Right renal cortex interstitium (tissue), 3 donors: ENCODE data around the gene TMEM200C. TPM values are rescaled to one million over a fixed set of nuclear protein-coding genes. Genes with fewer than 3 reads are reported as not detected.

Experiments used
- DNase-seq, 3 donors: peaks; one replicate each; pipeline ENCODE4 v3.0.0-alpha.2; 2013; ENCODE audit warnings: low read depth in 3 of 3, low spot score in 2 of 3
- polyA plus RNA-seq, 3 donors: library from polyadenylated mRNA; unstranded; fragments of 120-200 nt; gene quantifications; one replicate each; pipeline ENCODE4 v1.2.1, GENCODE V29; 2013; ENCODE audit not compliant: insufficient read length in 3 of 3

Gene TMEM200C
- 1 to 10 TPM in 2 of 3 donors, under 1 TPM in 1; 0.98 to 1.2 (median 1.1) TPM for polyA plus RNA-seq

DNA sequence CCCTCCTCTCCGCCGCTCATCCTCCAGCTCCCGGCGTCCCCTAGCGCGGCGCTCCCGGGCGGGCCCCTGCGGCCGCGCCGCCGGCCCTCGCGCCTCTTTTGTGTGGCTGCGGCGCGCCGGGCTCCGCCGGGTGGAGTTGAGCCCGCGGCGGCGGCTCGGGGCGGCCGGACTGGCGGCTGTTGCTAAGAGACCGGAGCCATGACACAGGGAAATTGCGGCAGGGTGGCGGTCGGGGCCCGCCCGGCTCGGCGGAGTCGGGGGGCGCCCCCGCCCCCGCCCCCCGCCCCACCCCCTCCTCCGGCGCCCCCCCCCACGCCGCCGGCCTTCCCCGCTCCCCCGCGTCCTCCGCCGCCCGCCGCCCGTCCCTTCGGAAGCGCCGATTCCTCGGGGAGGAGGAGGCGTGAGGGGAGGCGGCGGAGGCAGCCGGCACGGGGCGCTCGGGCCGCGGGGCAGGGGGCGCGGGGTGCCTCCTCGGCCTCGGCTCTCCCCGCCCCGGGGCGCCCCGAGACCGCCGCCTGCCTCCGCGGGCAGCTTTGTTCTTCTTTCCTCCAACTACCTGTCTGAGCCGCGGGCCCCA, at the start of gene TMEM200C:
Gene TMEM200C, minus strand, starts transcription at position 224 of the 577 bp plus-strand sequence. CDS start 3,459 bp downstream, outside the sequence.
- DNase-seq, result no peak

DNA sequence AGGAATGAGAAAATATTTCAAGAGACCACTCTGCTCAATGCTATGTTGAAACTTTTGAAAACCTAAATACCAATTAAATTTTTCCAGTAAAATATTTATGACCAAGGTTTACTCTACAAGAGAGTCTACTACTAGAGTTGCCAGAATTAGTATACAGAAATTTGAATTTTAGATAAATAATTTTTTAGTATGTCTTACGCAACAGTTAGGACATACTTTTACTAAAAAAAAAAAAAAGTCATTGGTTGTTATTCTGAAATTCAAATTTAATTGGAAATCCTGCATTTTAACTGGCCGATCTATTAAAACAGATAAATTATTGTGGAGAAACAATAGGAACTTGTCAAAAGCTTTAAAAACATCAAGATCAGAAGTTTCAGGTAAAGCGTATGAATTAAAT, 49.1 kb upstream of the TMEM200C start:
- DNase-seq, result no peak

DNA sequence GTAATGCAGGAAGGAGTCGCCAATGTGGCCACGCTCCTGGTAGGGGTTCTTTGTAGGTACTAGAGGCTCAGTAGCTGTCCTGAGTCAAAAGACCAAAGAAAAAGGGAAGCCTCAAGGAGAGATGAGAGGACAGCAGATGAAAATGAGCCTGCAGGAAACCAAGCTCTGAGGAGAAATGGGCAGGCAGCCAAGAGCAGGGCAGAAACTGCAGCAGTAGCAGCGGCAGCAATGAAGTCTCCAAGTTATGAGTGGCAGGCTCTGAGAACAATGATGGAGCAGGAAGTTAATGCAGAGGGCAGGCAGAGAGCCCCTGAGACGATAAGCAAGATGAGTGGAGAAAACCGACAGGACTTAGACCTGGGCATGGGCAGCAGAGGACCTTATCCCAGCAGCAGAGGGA, 48.2 kb upstream of the TMEM200C start:
- no peak for DNase-seq

DNA sequence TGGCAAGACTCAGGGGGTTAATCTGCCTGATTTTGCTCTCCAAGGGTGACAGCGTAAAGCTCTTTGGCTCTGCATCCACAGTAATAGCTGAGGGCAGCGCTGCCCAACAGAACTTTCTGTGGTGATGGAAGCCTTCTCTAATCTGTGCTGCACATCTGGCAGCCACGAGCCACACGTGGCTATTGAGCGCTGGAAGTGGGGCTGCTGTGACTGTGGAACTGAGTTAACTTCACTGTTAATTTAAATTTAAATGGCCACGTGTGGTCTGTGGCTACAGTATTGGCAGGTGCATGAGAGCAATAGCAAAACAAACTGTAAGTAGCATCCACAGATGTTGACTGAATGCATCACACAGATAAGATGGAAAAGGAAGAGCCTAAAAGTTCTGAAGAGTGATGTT, 47.3 kb upstream of the TMEM200C start:
- DNase-seq, result no peak

- DNase-seq, result no peak
Measured at GRCh38 chr18:5941890-5942289, 46.6 kb upstream of the TMEM200C start.

- no peak for DNase-seq
Measured at GRCh38 chr18:5939801-5940667, 44.7 kb upstream of the TMEM200C start.

DNA sequence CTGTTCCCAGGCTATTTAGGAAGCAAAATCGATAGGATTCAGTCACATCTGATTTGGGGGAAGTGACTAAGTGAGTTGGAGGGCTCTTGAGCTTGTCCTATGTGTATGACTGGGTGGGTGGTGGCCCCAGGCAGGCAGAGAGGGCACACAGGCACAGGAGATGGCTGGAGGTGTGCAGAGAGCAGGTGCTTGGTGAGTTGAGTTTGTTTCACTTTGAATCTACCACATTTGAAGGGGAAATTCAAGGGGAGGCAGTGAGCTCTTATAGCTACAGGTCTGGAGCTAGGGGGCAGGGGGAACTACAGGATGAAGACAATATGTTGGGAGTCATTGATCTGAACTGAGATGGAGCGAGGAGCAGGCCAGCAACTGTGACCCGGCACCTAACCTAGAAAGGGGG, 42.5 kb upstream of the TMEM200C start:
- DNase-seq, result no peak

- no peak for DNase-seq
Measured at GRCh38 chr18:5937121-5937520, 41.8 kb upstream of the TMEM200C start.

- DNase-seq, result no peak
Measured at GRCh38 chr18:5930789-5931188, 35.5 kb upstream of the TMEM200C start.

DNA sequence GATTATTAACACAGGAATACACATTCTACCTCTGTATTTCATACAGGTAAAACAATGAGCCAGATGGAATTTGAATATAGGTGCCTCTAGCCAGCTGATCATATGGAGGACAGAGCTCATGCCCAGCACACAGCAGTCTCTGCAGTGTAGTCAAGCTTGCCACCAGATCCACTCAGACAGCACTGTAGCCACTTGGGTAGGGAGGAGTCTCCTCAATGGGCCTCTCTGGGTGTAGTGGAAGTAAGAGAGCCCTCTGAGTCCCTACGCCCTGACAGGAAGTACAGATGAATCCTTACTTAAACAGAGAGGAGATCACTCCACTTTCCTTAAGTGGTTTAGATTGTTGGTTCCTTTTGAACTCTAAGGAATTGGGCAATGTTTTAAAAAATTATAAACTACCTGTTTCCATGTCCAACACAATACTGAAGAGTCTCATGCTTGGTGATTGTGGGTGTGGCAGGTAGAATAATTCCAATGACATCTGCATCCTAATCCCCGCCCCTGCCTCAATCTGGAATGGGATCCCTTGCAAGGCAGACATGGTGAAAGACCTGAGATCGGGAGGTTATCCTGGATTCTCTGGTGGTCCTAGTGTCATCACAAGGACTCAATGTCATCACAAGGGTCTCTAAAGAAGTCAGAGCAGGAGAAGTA, 23.0 kb upstream of the TMEM200C start:
- DNase-seq, result no peak

DNA sequence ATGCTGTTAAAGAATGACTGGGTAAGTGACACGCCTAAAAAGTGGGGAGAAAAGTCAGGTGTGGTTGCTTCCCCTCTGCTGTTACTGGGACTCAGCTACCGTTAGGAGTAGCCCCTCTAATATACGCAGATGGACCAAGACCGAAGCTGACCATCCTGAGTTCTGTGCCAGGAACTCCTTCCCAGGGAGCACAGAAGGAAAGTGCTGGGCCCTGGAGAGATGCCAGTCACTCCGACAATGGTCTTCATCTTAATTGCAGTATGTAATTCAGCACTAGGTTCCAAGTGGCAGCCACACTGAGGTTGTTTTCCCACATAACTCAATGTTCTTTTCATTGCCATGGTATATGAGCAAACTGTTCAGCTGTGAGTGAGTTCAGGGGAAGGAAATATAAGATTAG, 19.6 kb upstream of the TMEM200C start:
- DNase-seq, result no peak

DNA sequence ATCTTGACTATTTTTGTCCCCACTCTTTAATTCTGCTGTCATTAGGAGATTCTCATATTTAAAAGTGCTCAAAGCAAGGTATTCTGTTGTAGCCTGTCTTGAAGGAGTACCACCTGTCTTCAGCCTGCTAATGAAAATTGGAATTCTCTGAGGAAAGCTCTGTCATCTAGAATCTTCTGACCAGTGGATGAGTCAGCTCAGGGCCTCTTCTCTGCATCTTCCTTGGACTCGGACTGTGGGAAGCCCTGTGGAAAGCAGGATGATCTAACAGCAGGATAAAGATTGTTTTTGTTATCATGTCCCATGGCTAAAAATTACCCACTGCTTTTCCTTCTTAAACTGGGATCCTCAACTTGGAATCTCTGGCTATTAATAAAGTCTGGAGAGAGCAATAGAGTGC, 18.7 kb upstream of the TMEM200C start:
- DNase-seq, result no peak

GRCh38 chr18:5912566-5912965, 17.2 kb upstream of the TMEM200C start:
- no peak for DNase-seq

DNA sequence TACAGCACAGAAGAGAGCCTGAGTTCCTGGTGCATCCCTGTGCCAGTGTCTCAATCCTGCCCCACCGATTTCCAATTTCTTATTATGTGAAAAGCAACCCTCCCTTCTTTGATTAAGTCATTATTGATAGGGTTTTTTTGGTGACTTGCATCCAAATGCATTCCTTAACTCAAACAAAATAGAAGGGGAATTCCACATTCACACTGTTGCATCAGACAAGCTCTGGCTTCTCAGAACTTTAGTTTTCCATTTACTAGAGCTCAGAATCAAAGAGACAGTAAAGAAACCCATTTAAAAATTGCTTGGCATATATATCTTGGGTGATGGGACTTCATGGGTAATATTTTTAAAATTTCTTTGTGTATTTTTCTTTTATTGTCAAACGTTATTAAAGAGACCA, 13.8 kb upstream of the TMEM200C start:
- no peak for DNase-seq

DNA sequence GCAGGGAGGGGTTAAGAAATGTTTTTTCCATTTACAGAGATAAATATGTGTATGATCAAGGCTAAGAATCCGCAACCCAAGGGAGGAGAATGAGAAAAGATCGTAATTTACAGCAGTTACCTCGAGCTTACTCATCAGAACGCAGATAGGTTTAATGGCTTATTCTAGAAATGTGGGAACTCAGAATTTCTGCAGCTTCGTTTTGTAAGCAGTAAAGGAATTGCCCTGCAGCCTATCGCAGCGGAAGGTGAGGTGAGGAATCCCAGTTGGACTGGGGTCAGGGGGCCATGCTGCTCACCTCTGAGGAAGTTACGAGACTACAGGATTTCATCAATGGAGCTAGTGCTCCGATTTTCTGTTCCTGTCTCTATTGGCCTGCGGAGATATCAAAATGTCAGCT, 8.1 kb upstream of the TMEM200C start:
- no peak for DNase-seq

GRCh38 chr18:5900262-5900661, 4.9 kb upstream of the TMEM200C start:
- no peak for DNase-seq

- DNase-seq, result no peak
Measured at GRCh38 chr18:5899835-5900234, 4.5 kb upstream of the TMEM200C start.

DNA sequence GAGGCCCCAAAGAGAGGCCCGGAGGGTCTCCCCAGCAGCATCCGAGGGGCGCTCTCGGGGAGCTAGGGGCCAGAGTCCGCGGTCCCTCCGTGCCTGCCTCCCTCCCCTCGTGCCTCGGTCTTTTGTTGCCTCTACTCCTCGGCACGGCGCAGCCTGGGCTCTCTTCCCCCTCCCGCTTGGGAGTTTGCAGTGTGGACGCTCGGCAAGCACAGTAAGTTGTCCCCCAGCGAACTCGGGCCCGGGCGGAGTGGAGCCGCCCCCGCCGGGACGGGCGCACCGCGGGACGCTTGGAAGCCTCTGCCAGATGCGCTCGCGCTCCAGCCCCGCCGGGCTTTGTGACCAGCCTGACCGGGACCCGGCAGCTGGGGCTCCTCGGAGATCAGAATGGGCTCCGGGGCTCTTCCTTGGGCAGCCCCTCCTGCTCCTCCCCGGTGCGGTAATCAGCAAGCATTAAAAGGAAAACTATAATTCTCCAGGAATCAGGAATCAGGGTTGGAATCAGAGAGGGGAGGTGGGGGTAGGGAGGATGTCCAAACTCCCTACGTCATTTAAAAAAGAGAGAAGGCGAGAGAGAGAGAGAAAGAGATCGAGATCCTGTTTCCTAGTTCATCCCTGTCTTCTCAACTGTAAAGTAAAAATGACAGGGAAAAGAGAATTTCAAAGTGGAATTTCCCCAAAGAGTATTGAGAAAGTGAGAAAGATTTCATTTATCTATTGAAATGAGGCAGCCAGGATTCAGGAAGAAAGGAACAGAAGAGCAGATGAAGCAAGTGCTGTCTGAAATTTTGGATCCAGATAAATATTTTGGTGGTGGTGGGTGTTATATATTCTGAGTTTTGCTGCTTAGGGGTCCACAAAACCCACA, 786 bp upstream of the TMEM200C start:
- no peak for DNase-seq

DNA sequence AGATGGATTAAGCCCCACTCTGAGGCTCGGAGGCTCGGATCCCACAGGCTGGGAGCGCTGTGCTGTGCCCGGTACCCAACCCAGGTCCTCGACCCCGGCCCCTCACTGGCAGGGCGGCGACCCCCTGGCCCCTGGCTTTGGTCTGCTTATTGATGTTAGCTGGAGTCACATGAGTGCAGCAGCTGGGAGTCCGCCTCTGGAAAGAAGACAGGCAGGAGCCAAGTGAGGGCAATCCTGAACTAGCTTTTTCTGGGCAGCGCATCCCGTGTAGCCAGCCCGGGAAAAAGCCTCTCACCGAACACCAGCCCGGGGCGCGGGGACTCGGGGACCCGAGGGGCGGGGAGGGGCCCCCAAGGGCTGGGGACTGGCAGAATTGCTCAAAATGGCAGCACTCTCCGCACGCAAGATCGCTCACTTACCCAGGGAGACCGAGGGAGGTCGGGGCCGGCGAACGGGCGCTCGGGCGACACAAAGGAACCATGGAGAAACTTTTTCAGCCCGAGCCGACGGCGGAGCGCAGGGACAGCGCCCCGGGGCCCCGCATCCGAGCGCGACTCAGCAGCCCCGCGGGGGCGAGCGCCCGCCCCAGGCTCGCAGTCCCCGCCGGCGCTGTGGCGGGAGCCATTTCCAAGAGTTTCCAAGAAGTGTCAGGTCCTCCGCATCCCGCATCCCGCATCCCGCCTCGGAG, 567 bp downstream of the TMEM200C start:
- DNase-seq, result no peak

DNA sequence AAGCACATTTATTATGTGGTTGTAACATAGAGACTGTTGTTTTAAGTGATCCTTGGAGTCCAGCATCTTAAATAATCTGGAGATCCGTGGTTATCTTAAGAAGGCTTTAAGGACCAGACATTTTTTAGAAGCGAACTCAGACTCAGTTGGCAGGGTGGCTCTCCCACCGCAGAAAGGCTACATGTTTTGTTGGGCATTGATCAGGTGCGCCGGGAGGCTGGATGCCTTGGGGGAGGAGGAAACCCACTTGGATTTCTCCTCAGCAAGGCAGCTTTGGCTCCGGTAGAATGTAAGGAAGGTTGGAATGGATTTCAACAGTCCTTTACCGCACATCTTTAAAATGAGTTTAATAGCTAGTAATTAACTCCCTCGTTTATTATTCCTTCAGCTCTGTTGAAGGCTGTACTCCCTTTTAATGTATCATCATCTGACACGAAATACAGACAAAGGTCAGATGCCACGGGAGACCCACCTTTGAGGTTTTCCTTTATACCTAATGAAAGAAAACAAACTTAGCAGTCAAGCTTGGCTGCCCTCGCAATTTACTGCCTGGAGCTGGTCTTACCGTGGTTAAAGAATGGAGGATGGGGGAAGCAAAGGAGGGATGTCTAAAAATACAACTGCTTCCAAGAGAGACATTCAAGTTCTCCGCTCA, 1.2 kb downstream of the TMEM200C start:
- DNase-seq, result peak in 1 of 3 donors; percentile 64
